AG04450 (cell line): ENCODE measurements around the gene IDUA. TPM values are rescaled to one million over a fixed set of nuclear protein-coding genes. Genes with fewer than 3 reads are reported as not detected.

ENCODE experiments used
- CTCF ChIA-PET: fragments of 300-600, 350-600 bp; formaldehyde crosslinking; extraction: SDS; loops from one replicate; lab custom pipeline; 2022; ENCODE audit warnings: antibody characterized with exemption, inconsistent platforms; lab: Charles Lee
- POLR2A ChIA-PET: fragments of 350-600 bp; formaldehyde crosslinking; extraction: SDS; loops from one replicate; lab custom pipeline; 2021; ENCODE audit warnings: antibody characterized with exemption, inconsistent platforms; lab: Yijun Ruan, JAX
- DNase-seq: peaks from one replicate; pipeline ENCODE4 v3.0.0-alpha.2; 2011; ENCODE audit warnings: low read depth, low spot score
- H3K27ac ChIP-seq: one replicate; pipeline ENCODE4 v1.5.1; 2012; ENCODE audit warnings: low read depth, low read length, control low read depth
- H3K27me3 ChIP-seq: one replicate; pipeline ENCODE4 v1.6.0; 2012; ENCODE audit warnings: low read length; ENCODE audit not compliant: control insufficient read depth, insufficient read depth
- H3K4me3 ChIP-seq: 2 replicates; pipeline ENCODE4 v1.5.1; 2011; ENCODE audit warnings: mild to moderate bottlenecking, low read depth, low read length, control low read depth
- H3K9me3 ChIP-seq: 2 replicates; pipeline ENCODE4 v1.5.1; 2012; ENCODE audit warnings: low read length; ENCODE audit not compliant: control insufficient read depth, insufficient read depth
- CTCF ChIP-seq: IDR thresholded peaks from 2 replicates; pipeline ENCODE4 v1.5.1; 2011; ENCODE audit warnings: low read depth, low read length, control low read depth, inconsistent platforms
- polyA plus RNA-seq: library from polyadenylated mRNA; depleted of rRNA; stranded (reverse); fragments of >200 nt; gene quantifications from 2 replicates; pipeline ENCODE4 v1.2.3, GENCODE V29; 2011

The IDUA gene
- polyA plus RNA-seq, 1 experiment, result 3.9 TPM

GRCh38 chr4:1039493-1040343 is 52.9 kb downstream of the IDUA start:
- CTCF ChIA-PET, result no interaction called here
- H3K27me3 ChIP-seq, result no peaks in the 10 kb centered on the region
- H3K27ac ChIP-seq, result peak overlapping the region; percentile 52
- H3K9me3 ChIP-seq, result no peaks in the 10 kb centered on the region; the same call in 1 of the 2 replicates
- POLR2A ChIA-PET, result interaction anchor here (0.6 kb wide), 1 partner anchor 455 kb away, joined by 5 read pairs; no protein-coding TSS in a partner anchor
- no peak for TF ChIP-seq CTCF
- no peak overlapping the region for H3K4me3 ChIP-seq
- DNase-seq, result no peak

- no peaks in the 10 kb centered on the region; the same call in 1 of the 2 replicates for H3K9me3 ChIP-seq
- H3K4me3 ChIP-seq, result no peak overlapping the region
- ChIA-PET POLR2A (no interaction called here), CTCF (no interaction called here)
- no peaks in the 10 kb centered on the region for H3K27me3 ChIP-seq
- TF ChIP-seq CTCF, result no peak
- no peak overlapping the region for H3K27ac ChIP-seq
- no peak for DNase-seq
Observed at GRCh38 chr4:1040344-1041146, 53.7 kb downstream of the IDUA start.

- H3K4me3 ChIP-seq, result no peak overlapping the region
- no peak for DNase-seq
- H3K27ac ChIP-seq, result peak overlapping the region; percentile 0
- TF ChIP-seq CTCF, result no peak
- POLR2A ChIA-PET, result no interaction called here
- CTCF ChIA-PET, result no interaction called here
- no peaks in the 10 kb centered on the region; the same call in 1 of the 2 replicates for H3K9me3 ChIP-seq
- H3K27me3 ChIP-seq, result no peaks in the 10 kb centered on the region
Observed at GRCh38 chr4:1041147-1041935, 54.5 kb downstream of the IDUA start.

- Histone ChIP-seq H3K9me3 (no peaks in the 10 kb centered on the region; the same call in 1 of the 2 replicates), H3K4me3 (no peak overlapping the region), H3K27me3 (no peaks in the 10 kb centered on the region), H3K27ac (peak overlapping the region; percentile 0)
- POLR2A ChIA-PET, result no interaction called here
- no peak for TF ChIP-seq CTCF
- DNase-seq, result no peak
- CTCF ChIA-PET, result no interaction called here
Observed at GRCh38 chr4:1041936-1042330, 55.1 kb downstream of the IDUA start.
